DND-41 (cell line): Measurements from ENCODE around the gene DUSP28.

Source experiments
- ATAC-seq: fragments of 200-7000 bp; cut with Tn5 transposase; 3 replicates; pipeline ENCODE4 v1.9.1; 2021; ENCODE audit warnings: low read depth; ENCODE audit not compliant: insufficient read depth
- DNase-seq: peaks from one replicate; pipeline ENCODE4 v3.0.0-alpha.2; 2020
- H2AFZ ChIP-seq: 2 replicates; pipeline ENCODE4 v1.6.0; 2012; ENCODE audit warnings: low read depth, low read length
- H3K27ac ChIP-seq: 2 replicates; pipeline ENCODE4 v1.5.1; 2012; ENCODE audit warnings: low read length, inconsistent platforms
- H3K27me3 ChIP-seq: fragments of 200-600 bp; sonication (generic); 2 replicates; pipeline ENCODE4 v1.6.0; 2012; ENCODE audit warnings: low read length, mild to moderate bottlenecking, inconsistent platforms; ENCODE audit not compliant: insufficient read depth, poor library complexity
- H3K36me3 ChIP-seq: 2 replicates; pipeline ENCODE4 v1.5.1; 2012; ENCODE audit warnings: low read length, inconsistent platforms; ENCODE audit not compliant: insufficient read depth
- H3K4me1 ChIP-seq: 2 replicates; pipeline ENCODE4 v1.5.1; 2012; ENCODE audit warnings: mild to moderate bottlenecking, low read length; ENCODE audit not compliant: insufficient read depth
- H3K4me2 ChIP-seq: 2 replicates; pipeline ENCODE4 v1.6.0; 2012; ENCODE audit warnings: mild to moderate bottlenecking, moderate library complexity, low read length, inconsistent platforms; ENCODE audit not compliant: insufficient read depth
- H3K4me3 ChIP-seq, 2 experiments: fragments of 200-600 bp in 1 of 2; shearing (Covaris generic) in 1 of 2; 2 replicates each; pipeline ENCODE4 v1.5.1; 2012 to 2016; ENCODE audit warnings: inconsistent platforms in 2 of 2, low read length in 2 of 2, mild to moderate bottlenecking in 2 of 2, low read depth in 1 of 2, moderate library complexity in 1 of 2
- H3K79me2 ChIP-seq: 2 replicates; pipeline ENCODE4 v1.6.0; 2012; ENCODE audit warnings: low read length, inconsistent platforms; ENCODE audit not compliant: insufficient read depth
- H3K9ac ChIP-seq: 2 replicates; pipeline ENCODE4 v1.6.0; 2012; ENCODE audit warnings: low read depth, mild to moderate bottlenecking, inconsistent platforms, low read length, moderate library complexity
- H3K9me3 ChIP-seq: 2 replicates; pipeline ENCODE4 v1.5.1; 2012; ENCODE audit warnings: low read length, moderate library complexity, mild to moderate bottlenecking, inconsistent platforms; ENCODE audit not compliant: insufficient read depth, severe bottlenecking
- H4K20me1 ChIP-seq: 2 replicates; pipeline ENCODE4 v1.6.0; 2012; ENCODE audit warnings: low read length; ENCODE audit not compliant: insufficient read depth
- CTCF ChIP-seq: IDR thresholded peaks from 2 replicates; pipeline ENCODE4 v1.5.1; 2012; ENCODE audit warnings: borderline replicate concordance, low read length, moderate library complexity, mild to moderate bottlenecking; ENCODE audit not compliant: poor library complexity, severe bottlenecking; ENCODE audit errors: extremely low read depth
- EZH2 ChIP-seq: IDR thresholded peaks from 3 replicates; pipeline ENCODE4 v1.6.1; 2012; ENCODE audit warnings: borderline replicate concordance, low read depth, mild to moderate bottlenecking, moderate library complexity, low read length, inconsistent platforms; ENCODE audit not compliant: severe bottlenecking

DUSP28 gene

GRCh38 chr2:240594511-240595380, 34.6 kb downstream of the DUSP28 start:
- no peaks in the 10 kb centered on the region for H3K27me3 ChIP-seq
- no peak overlapping the region for H3K27ac ChIP-seq
- no peak overlapping the region for H2AFZ ChIP-seq
- H3K9me3 ChIP-seq, result no peaks in the 10 kb centered on the region
- TF ChIP-seq EZH2 (no peak), CTCF (no peak)
- peaks cover 84% of the 10 kb centered on the region for H4K20me1 ChIP-seq
- H3K9ac ChIP-seq, result no peak overlapping the region
- ATAC-seq (no peak), DNase-seq (no peak)
- H3K4me1 ChIP-seq, result no peaks in the 10 kb centered on the region
- H3K36me3 ChIP-seq, result peaks cover 88% of the 10 kb centered on the region
- no peak overlapping the region for H3K4me3 ChIP-seq
- no peak overlapping the region for H3K4me2 ChIP-seq
- H3K79me2 ChIP-seq, result peaks cover 48% of the 10 kb centered on the region

GRCh38 chr2:240595381-240596079, 35.4 kb downstream of the DUSP28 start:
- ATAC-seq (peak; percentile 57; the same call in 2 of the 3 replicates), DNase-seq (peak; percentile 33)
- Histone ChIP-seq H3K36me3 (peaks cover 87% of the 10 kb centered on the region), H4K20me1 (peaks cover 81% of the 10 kb centered on the region), H3K27ac (no peak overlapping the region), H3K9ac (no peak overlapping the region), H2AFZ (no peak overlapping the region), H3K4me2 (no peak overlapping the region), H3K27me3 (no peaks in the 10 kb centered on the region), H3K4me3 (no peak overlapping the region), H3K79me2 (peaks cover 40% of the 10 kb centered on the region), H3K4me1 (no peaks in the 10 kb centered on the region), H3K9me3 (no peaks in the 10 kb centered on the region)
- TF ChIP-seq CTCF (peak; percentile 50), EZH2 (no peak)

- TF ChIP-seq CTCF (no peak), EZH2 (no peak)
- H3K9me3 ChIP-seq, result no peaks in the 10 kb centered on the region
- no peak overlapping the region for H3K27ac ChIP-seq
- H3K9ac ChIP-seq, result no peak overlapping the region
- H3K79me2 ChIP-seq, result peaks cover 34% of the 10 kb centered on the region
- ATAC-seq (no peak), DNase-seq (no peak)
- peaks cover 75% of the 10 kb centered on the region for H4K20me1 ChIP-seq
- H3K36me3 ChIP-seq, result peaks cover 83% of the 10 kb centered on the region
- no peak overlapping the region for H3K4me2 ChIP-seq
- no peak overlapping the region for H3K4me3 ChIP-seq
- no peak overlapping the region for H2AFZ ChIP-seq
- H3K4me1 ChIP-seq, result no peaks in the 10 kb centered on the region
- no peaks in the 10 kb centered on the region for H3K27me3 ChIP-seq
Observed at GRCh38 chr2:240596080-240596460, 35.9 kb downstream of the DUSP28 start.
